Femur (tissue), 1 donor: Measurements from ENCODE around the gene ZNF708.
"Not testable (repeated sequence)": the region's sequence is repeated elsewhere in the genome, so short reads cannot be mapped to it uniquely, and the experiment has no call there.

Source experiments
- DNase-seq: peaks from one replicate; pipeline ENCODE4 v3.0.0-alpha.2; 2017

The ZNF708 gene

GRCh38 chr19:21259421-21260124 is 69.6 kb downstream of the ZNF708 start:
- DNase-seq, result not testable (repeated sequence)

- DNase-seq, result no peak
These were observed 72.5 kb downstream of the ZNF708 start for GRCh38 chr19:21256722-21257121.
